K562 (cell line): Measurements from ENCODE around the gene FIS1. TPM values are rescaled to one million over a fixed set of nuclear protein-coding genes. Genes with fewer than 3 reads are reported as not detected.

Experiments used
- C11orf30 ChIP-seq: fragments of 450-650 bp; IDR thresholded peaks from 2 replicates; pipeline ENCODE4 v1.6.1; 2016; ENCODE audit warnings: low read depth, mild to moderate bottlenecking
- FOSL1 ChIP-seq: fragments of 200-800 bp; sonication (Bioruptor generic); conservative IDR thresholded peaks from 2 replicates; pipeline ENCODE4 v1.6.1; 2016; ENCODE audit warnings: missing genetic modification characterization, missing compliant biosample characterization
- GATA2 ChIP-seq: sonication (generic); formaldehyde crosslinking; IDR thresholded peaks from 2 replicates; pipeline ENCODE4 v1.4.0; 2020; ENCODE audit warnings: mild to moderate bottlenecking, missing genetic modification reagents
- MXD1 ChIP-seq: fragments of 250-450 bp; sonication (Bioruptor Pico); IDR thresholded peaks from 2 replicates; pipeline ENCODE4 v1.8.0; 2021; ENCODE audit warnings: borderline replicate concordance, mild to moderate bottlenecking, moderate library complexity; ENCODE audit not compliant: poor library complexity, severe bottlenecking
- PHF8 ChIP-seq: fragments of 200-600 bp; sonication (generic); IDR thresholded peaks from 2 replicates; pipeline ENCODE4 v1.6.1; 2012; ENCODE audit warnings: mixed run types, mild to moderate bottlenecking, inconsistent platforms, low read length, moderate library complexity, borderline replicate concordance
- PTRF ChIP-seq: fragments of 450-650 bp; IDR thresholded peaks from 2 replicates; pipeline ENCODE4 v1.6.1; 2016; ENCODE audit warnings: mild to moderate bottlenecking, missing genetic modification characterization, missing compliant biosample characterization
- RUNX1 ChIP-seq: sonication (generic); IDR thresholded peaks from 2 replicates; pipeline ENCODE4 v1.6.1; 2016; ENCODE audit warnings: antibody characterized with exemption, low read depth
- SMARCB1 ChIP-seq: IDR thresholded peaks from 2 replicates; pipeline ENCODE4 v1.6.1; 2011; ENCODE audit warnings: improper control_type of control experiment, low read depth; ENCODE audit not compliant: insufficient read length
- SOX6 ChIP-seq: fragments of 450-650 bp; IDR thresholded peaks from 2 replicates; pipeline ENCODE4 v1.6.1; 2014; ENCODE audit warnings: mild to moderate bottlenecking
- SP1 ChIP-seq: sonication (generic); formaldehyde crosslinking; IDR thresholded peaks from 2 replicates; pipeline ENCODE4 v1.8.1; 2022; ENCODE audit warnings: mild to moderate bottlenecking, missing genetic modification reagents
- SREBF2 ChIP-seq: sonication (generic); formaldehyde crosslinking; IDR thresholded peaks from 2 replicates; pipeline ENCODE4 v1.4.0; 2020; ENCODE audit warnings: mild to moderate bottlenecking, missing genetic modification reagents
- TAF1 ChIP-seq: IDR thresholded peaks from 2 replicates; pipeline ENCODE4 v1.6.1; 2011; ENCODE audit warnings: mild to moderate bottlenecking, low read length, moderate library complexity; ENCODE audit not compliant: insufficient read depth, control insufficient read depth, severe bottlenecking; ENCODE audit errors: extremely low read depth
- TBP ChIP-seq: optimal IDR thresholded peaks from 2 replicates; pipeline ENCODE3; 2011; ENCODE audit warnings: low read depth, low read length, improper control_type of control experiment
- TCF3 ChIP-seq: sonication (generic); formaldehyde crosslinking; IDR thresholded peaks from 2 replicates; pipeline ENCODE4 v1.4.0; 2020; ENCODE audit warnings: mild to moderate bottlenecking, missing genetic modification reagents
- TRIM28 ChIP-seq: fragments of 450-650 bp; IDR thresholded peaks from 2 replicates; pipeline ENCODE4 v1.6.1; 2017
- ZBTB12 ChIP-seq: fragments of 250-450 bp; sonication (Bioruptor Pico); IDR thresholded peaks from 2 replicates; pipeline ENCODE4 v1.4.0; 2020
- ZEB2 ChIP-seq: fragments of 450-650 bp; IDR thresholded peaks from 2 replicates; pipeline ENCODE4 v1.6.1; 2016
- ZKSCAN1 ChIP-seq: fragments of 150-350 bp; IDR thresholded peaks from 2 replicates; pipeline ENCODE4 v1.6.1; 2016; ENCODE audit warnings: low read depth, low read length
- ZNF140 ChIP-seq: fragments of 250-450 bp; sonication (Bioruptor Pico); IDR thresholded peaks from 2 replicates; pipeline ENCODE4 v1.8.0; 2021; ENCODE audit warnings: moderate library complexity, mild to moderate bottlenecking, inconsistent platforms
- polyA plus RNA-seq, 8 experiments: library from polyadenylated mRNA; depleted of rRNA in 4 of 8; stranded (reverse) in 5 of 8; unstranded in 3 of 8; fragments of >200 nt; fragmentation: Nextera tagmentation in 2 of 8; fragmentation: Illumina TruSeq in 1 of 8; extraction: Ambion mirVana in 2 of 8; extraction: Trizol in 1 of 8; gene quantifications; 2 replicates each; pipeline versions ENCODE4 v1.2.1 to v1.2.3, GENCODE V29; 2011 to 2014; ENCODE audit warnings: inconsistent platforms in 1 of 8, missing spikeins in 1 of 8
- total RNA-seq, 7 experiments: library from RNA; depleted of rRNA in 6 of 7; stranded (reverse); fragments of >200 nt in 6 of 7; fragmentation: Illumina TruSeq in 2 of 7; extraction: Trizol in 2 of 7; gene quantifications; 2 replicates each; pipeline versions ENCODE4 v1.2.1 to v1.2.3, GENCODE V29; 2011 to 2021; ENCODE audit warnings: low replicate concordance in 1 of 7
- TF ChIP-seq, protein P1 (sequence below): sonication (generic); formaldehyde crosslinking; IDR thresholded peaks from 2 replicates; pipeline ENCODE4 v1.8.1; 2022; ENCODE audit warnings: missing genetic modification reagents
- TF ChIP-seq, protein P2 (sequence below), 2 experiments: IDR thresholded peaks; 2 replicates each; pipeline ENCODE4 v1.6.1; 2012; ENCODE audit warnings: improper control_type of control experiment in 2 of 2, low read depth in 2 of 2, low read length in 2 of 2, borderline replicate concordance in 1 of 2
- TF ChIP-seq, protein P3 (sequence below), 2 experiments: IDR thresholded peaks; 2 replicates each; pipeline ENCODE4 v1.6.1; 2011; ENCODE audit warnings: borderline replicate concordance in 1 of 2, control low read depth in 1 of 2, low read depth in 1 of 2, low read length in 1 of 2, mild to moderate bottlenecking in 1 of 2, mixed read lengths in 1 of 2, moderate library complexity in 1 of 2; ENCODE audit not compliant: insufficient read depth in 1 of 2, insufficient read length in 1 of 2, poor library complexity in 1 of 2, severe bottlenecking in 1 of 2; ENCODE audit errors: extremely low read depth in 1 of 2

The FIS1 gene
- total and polyA plus RNA-seq, 9 of the 15 experiments (the other 6 are each of a cell fraction or from before 2014, with no cell fraction given), result 86.0 to 257 (median 144) TPM

GRCh38 chr7:101233907-101234547 lies 10.9 kb downstream of the FIS1 start (continued):
- TF ChIP-seq ZNF140 (CRISPR knock-in tag) (no peak), TCF3 (CRISPR knock-in tag) (peak; percentile 91), TBP (peak; percentile 45), TRIM28 (no peak), PTRF (tag) (no peak), C11orf30 (no peak), SREBF2 (CRISPR knock-in tag) (no peak), ZKSCAN1 (peak; percentile 61; the same call in 1 of the 2 replicates), FOSL1 (tag) (no peak), SMARCB1 (no peak), TAF1 (peak; percentile 51), PHF8 (no peak), GATA2 (CRISPR knock-in tag) (peak; percentile 94), ZBTB12 (CRISPR knock-in tag) (no peak), SP1 (CRISPR knock-in tag) (no peak), MXD1 (CRISPR knock-in tag) (no peak), RUNX1 (no peak), SOX6 (0 out of 2 replicates have a peak, but pooled peaks have one; percentile 36), ZEB2 (peak; percentile 76; the same call in 1 of the 2 replicates)
- TF ChIP-seq, protein P1, sequence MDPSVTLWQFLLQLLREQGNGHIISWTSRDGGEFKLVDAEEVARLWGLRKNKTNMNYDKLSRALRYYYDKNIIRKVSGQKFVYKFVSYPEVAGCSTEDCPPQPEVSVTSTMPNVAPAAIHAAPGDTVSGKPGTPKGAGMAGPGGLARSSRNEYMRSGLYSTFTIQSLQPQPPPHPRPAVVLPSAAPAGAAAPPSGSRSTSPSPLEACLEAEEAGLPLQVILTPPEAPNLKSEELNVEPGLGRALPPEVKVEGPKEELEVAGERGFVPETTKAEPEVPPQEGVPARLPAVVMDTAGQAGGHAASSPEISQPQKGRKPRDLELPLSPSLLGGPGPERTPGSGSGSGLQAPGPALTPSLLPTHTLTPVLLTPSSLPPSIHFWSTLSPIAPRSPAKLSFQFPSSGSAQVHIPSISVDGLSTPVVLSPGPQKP (CRISPR knock-in tag), result no peak
- TF ChIP-seq, protein P2, sequence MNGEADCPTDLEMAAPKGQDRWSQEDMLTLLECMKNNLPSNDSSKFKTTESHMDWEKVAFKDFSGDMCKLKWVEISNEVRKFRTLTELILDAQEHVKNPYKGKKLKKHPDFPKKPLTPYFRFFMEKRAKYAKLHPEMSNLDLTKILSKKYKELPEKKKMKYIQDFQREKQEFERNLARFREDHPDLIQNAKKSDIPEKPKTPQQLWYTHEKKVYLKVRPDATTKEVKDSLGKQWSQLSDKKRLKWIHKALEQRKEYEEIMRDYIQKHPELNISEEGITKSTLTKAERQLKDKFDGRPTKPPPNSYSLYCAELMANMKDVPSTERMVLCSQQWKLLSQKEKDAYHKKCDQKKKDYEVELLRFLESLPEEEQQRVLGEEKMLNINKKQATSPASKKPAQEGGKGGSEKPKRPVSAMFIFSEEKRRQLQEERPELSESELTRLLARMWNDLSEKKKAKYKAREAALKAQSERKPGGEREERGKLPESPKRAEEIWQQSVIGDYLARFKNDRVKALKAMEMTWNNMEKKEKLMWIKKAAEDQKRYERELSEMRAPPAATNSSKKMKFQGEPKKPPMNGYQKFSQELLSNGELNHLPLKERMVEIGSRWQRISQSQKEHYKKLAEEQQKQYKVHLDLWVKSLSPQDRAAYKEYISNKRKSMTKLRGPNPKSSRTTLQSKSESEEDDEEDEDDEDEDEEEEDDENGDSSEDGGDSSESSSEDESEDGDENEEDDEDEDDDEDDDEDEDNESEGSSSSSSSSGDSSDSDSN (IDR thresholded peaks at IDR 0.05; ENCODE audit: borderline replicate concordance in 1 of 2, low read depth in 2 of 2, low read length in 2 of 2), result 0 out of 4 replicates have a peak, but pooled peaks of 1 of the 2 experiments have one; percentile 44
- TF ChIP-seq, protein P3, sequence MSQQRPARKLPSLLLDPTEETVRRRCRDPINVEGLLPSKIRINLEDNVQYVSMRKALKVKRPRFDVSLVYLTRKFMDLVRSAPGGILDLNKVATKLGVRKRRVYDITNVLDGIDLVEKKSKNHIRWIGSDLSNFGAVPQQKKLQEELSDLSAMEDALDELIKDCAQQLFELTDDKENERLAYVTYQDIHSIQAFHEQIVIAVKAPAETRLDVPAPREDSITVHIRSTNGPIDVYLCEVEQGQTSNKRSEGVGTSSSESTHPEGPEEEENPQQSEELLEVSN (IDR thresholded peaks at IDR 0.05; ENCODE audit: borderline replicate concordance in 1 of 2, extremely low read depth in 1 of 2, insufficient read depth in 1 of 2, insufficient read length in 1 of 2, low read depth in 1 of 2, low read length in 1 of 2, poor library complexity in 1 of 2, severe bottlenecking in 1 of 2), result no peak
